Measurements from ENCODE around the gene CASZ1.

CASZ1 gene

GRCh38 chr1:10637834-10638558, 158.4 kb downstream of the CASZ1 start:
- H3K4me1 Mint-ChIP-seq (ENCODE audit: low read depth) = peaks cover 6% of the 10 kb centered on the region
- H3K4me3 Mint-ChIP-seq = peak overlapping the region; percentile 7
- no peaks in the 10 kb centered on the region for H3K9me3 Mint-ChIP-seq (ENCODE audit: low read depth)
- no peak overlapping the region for H3K27ac Mint-ChIP-seq
- H3K27me3 Mint-ChIP-seq = no peaks in the 10 kb centered on the region
- no peaks in the 10 kb centered on the region for H3K36me3 Mint-ChIP-seq

GRCh38 chr1:10637400-10637799, 159.0 kb downstream of the CASZ1 start:
- H3K27me3 Mint-ChIP-seq = no peaks in the 10 kb centered on the region
- H3K27ac Mint-ChIP-seq = no peak overlapping the region
- peaks cover 6% of the 10 kb centered on the region for H3K4me1 Mint-ChIP-seq (ENCODE audit: low read depth)
- H3K4me3 Mint-ChIP-seq = peak overlapping the region; percentile 7
- H3K36me3 Mint-ChIP-seq = no peaks in the 10 kb centered on the region
- no peaks in the 10 kb centered on the region for H3K9me3 Mint-ChIP-seq (ENCODE audit: low read depth)

DNA sequence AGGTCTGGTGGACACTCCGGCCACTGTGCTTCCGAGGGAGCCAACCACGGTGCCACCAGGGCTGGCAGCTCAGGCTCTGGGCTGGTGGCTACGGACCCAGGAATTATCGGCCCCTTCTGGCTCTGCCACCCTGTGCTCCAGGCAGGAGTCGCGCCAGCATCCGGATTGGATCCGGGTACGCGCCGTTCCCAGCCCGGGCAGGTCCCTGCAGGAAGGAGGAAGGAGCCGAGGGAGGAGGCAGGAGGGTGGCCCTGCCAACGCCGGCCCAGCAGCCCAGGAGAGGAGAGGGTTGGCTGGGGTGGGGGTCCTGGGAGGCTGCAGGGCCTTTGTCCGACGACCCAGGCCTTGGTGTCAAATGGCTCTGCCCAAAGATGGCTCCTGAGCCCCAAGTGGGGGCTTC, 160.5 kb downstream of the CASZ1 start:
- H3K36me3 Mint-ChIP-seq = no peaks in the 10 kb centered on the region
- no peak overlapping the region for H3K4me3 Mint-ChIP-seq
- no peaks in the 10 kb centered on the region for H3K27me3 Mint-ChIP-seq

GRCh38 chr1:10635085-10635896, 161.2 kb downstream of the CASZ1 start:
- no peaks in the 10 kb centered on the region for H3K27me3 Mint-ChIP-seq
- peaks cover 6% of the 10 kb centered on the region for H3K4me1 Mint-ChIP-seq (ENCODE audit: low read depth)
- H3K9me3 Mint-ChIP-seq (ENCODE audit: low read depth) = no peaks in the 10 kb centered on the region
- H3K36me3 Mint-ChIP-seq = peaks cover 2% of the 10 kb centered on the region
- H3K27ac Mint-ChIP-seq = no peak overlapping the region
- no peak overlapping the region for H3K4me3 Mint-ChIP-seq

More for the DNA sequence above, 160.5 kb downstream of the CASZ1 start:
- H3K27ac Mint-ChIP-seq = no peak overlapping the region
- no peaks in the 10 kb centered on the region for H3K9me3 Mint-ChIP-seq (ENCODE audit: low read depth)
- peaks cover 6% of the 10 kb centered on the region for H3K4me1 Mint-ChIP-seq (ENCODE audit: low read depth)

- H3K36me3 Mint-ChIP-seq = peaks cover 2% of the 10 kb centered on the region
- H3K4me1 Mint-ChIP-seq (ENCODE audit: low read depth) = peaks cover 6% of the 10 kb centered on the region
- H3K9me3 Mint-ChIP-seq (ENCODE audit: low read depth) = no peaks in the 10 kb centered on the region
- no peak overlapping the region for H3K4me3 Mint-ChIP-seq
- H3K27me3 Mint-ChIP-seq = no peaks in the 10 kb centered on the region
- no peak overlapping the region for H3K27ac Mint-ChIP-seq
Measured at GRCh38 chr1:10634428-10635084, 161.9 kb downstream of the CASZ1 start.

GRCh38 chr1:10634075-10634427, 162.4 kb downstream of the CASZ1 start:
- H3K4me1 Mint-ChIP-seq (ENCODE audit: low read depth) = peaks cover 6% of the 10 kb centered on the region
- H3K4me3 Mint-ChIP-seq = no peak overlapping the region
- H3K36me3 Mint-ChIP-seq = peaks cover 2% of the 10 kb centered on the region
- no peak overlapping the region for H3K27ac Mint-ChIP-seq
- no peaks in the 10 kb centered on the region for H3K27me3 Mint-ChIP-seq
- no peaks in the 10 kb centered on the region for H3K9me3 Mint-ChIP-seq (ENCODE audit: low read depth)

GRCh38 chr1:10633416-10633815, 163.0 kb downstream of the CASZ1 start:
- no peaks in the 10 kb centered on the region for H3K9me3 Mint-ChIP-seq (ENCODE audit: low read depth)
- no peak overlapping the region for H3K27ac Mint-ChIP-seq
- peaks cover 6% of the 10 kb centered on the region for H3K4me1 Mint-ChIP-seq (ENCODE audit: low read depth)

DNA sequence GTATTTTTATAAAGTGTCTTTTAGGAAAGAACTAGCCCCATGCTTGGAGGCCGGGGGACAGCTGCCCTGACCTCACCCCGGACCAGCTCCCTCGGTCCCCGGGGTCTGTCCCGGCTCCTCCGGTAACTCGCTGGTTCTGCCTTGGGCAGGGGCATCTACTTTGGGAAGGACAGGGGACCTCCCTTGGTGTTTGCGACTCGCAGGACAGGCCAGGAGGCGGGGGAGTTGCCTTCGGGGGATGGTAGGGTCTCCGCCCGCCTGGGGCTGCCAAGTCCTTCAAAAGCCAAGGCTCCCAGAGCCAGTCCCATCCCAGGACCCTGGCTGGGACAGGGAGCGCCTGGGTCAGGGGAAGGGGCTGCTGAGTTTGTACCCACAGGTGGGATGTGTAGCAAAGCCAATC, 163.8 kb downstream of the CASZ1 start:
- no peak overlapping the region for H3K27ac Mint-ChIP-seq
- H3K36me3 Mint-ChIP-seq = peaks cover 2% of the 10 kb centered on the region
- H3K9me3 Mint-ChIP-seq (ENCODE audit: low read depth) = no peaks in the 10 kb centered on the region
- no peaks in the 10 kb centered on the region for H3K27me3 Mint-ChIP-seq
- H3K4me1 Mint-ChIP-seq (ENCODE audit: low read depth) = peaks cover 3% of the 10 kb centered on the region
- no peak overlapping the region for H3K4me3 Mint-ChIP-seq

More at GRCh38 chr1:10633416-10633815, 163.0 kb downstream of the CASZ1 start:
- Mint-ChIP-seq H3K4me3 (no peak overlapping the region), H3K27me3 (no peaks in the 10 kb centered on the region), H3K36me3 (peaks cover 2% of the 10 kb centered on the region)

DNA sequence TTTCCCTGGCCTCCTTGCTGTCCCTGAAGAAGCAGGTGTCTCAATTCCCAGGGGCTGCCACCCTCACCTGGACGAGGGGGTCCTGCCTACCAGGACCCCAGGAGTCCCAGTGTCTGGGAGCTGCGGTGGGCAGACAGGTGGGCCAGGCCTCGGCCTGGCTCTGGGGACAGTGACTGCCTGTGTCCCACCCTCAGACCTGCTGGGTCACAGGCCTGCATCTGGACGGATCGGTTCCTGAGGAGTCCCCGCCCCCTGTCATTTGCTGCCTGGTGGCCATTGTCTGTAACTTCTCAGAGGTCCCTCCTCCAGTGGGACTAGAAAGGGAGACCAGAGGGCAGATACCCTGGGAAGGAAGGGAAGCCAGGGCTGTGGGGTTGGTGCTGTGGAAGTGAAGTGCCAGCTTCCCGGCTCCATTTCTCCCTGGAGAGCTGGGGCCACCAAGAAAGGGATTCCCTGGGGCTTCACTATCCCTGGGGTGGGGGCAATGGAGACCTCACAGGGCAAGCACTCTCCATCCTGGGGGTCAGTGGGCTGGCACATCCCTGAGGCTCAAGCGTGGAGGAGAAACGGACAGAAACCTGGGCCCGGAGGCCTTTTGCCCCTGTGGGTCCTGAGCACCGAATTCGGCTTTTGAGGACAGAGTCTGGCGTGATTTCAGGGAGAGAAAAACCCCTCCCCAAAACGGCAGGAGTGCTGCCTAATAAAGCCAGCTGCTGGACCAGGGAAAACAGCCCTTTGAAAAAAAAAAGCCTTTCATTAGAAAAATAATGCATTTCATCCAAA, 164.4 kb downstream of the CASZ1 start:
- Mint-ChIP-seq H3K27me3 (no peaks in the 10 kb centered on the region), H3K9me3 (ENCODE audit: low read depth) (no peaks in the 10 kb centered on the region), H3K4me1 (ENCODE audit: low read depth) (no peaks in the 10 kb centered on the region), H3K4me3 (no peak overlapping the region), H3K27ac (no peak overlapping the region), H3K36me3 (peaks cover 2% of the 10 kb centered on the region)

DNA sequence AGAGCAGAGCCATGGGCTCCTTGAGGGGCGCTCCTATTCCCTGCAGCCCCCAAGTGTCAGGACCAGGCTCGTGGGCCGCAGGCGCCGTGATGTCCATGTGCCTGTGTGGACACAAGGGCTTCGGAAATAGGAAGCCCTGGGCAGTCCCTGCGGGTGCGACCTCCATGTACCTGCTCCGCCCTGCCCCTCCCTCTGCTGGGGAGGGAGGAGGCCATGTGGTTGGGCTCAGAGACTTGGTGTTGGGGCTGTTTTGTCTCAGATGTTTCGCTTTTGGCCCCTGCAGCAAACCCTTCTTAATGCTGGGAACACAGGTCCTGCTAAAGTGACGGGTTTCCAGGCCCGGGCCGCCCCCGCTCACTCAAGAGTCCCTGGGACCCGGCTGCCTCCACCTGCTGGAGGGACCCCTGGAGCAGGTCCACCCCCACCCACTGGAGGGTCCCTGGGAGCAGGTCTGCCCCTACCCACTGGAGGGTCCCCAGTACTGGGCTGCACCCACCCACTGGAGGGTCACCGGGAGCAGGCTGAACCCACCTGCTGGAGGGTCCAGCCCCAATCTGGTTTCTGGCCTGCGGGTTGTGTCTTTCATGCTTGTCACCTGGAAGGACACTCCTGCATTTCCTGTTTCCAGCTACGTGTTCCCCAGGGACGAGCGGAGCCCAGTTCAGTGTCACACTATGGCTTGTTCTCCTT, 165.2 kb downstream of the CASZ1 start:
- Mint-ChIP-seq H3K9me3 (ENCODE audit: low read depth) (no peaks in the 10 kb centered on the region), H3K27ac (no peak overlapping the region), H3K27me3 (no peaks in the 10 kb centered on the region), H3K4me3 (no peak overlapping the region), H3K36me3 (peaks cover 2% of the 10 kb centered on the region), H3K4me1 (ENCODE audit: low read depth) (no peaks in the 10 kb centered on the region)

DNA sequence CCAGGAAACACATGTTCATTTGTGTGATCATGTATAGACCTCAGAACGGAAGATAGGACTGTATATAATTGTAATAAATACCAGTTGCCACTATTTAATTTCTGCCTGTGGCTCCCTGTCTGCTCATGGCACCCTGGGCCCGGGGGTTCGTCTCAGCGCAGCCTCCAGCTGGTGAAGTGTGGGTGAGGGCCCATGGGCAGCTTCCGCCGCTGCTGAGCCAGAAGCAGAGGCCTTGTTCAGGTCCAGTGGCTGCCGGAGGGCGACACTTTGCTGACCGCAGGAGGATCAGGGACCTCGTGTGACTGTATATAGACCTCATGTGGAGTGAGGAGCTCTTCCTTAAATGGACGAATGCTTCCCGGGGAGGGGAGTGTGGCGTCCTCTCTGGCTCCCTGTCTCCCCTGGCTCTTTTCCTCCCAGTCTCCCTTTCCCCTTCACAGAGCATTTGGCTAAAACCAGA, 165.8 kb downstream of the CASZ1 start:
- Mint-ChIP-seq H3K36me3 (peaks cover 2% of the 10 kb centered on the region), H3K9me3 (ENCODE audit: low read depth) (no peaks in the 10 kb centered on the region), H3K27ac (no peak overlapping the region), H3K4me3 (no peak overlapping the region), H3K27me3 (no peaks in the 10 kb centered on the region), H3K4me1 (ENCODE audit: low read depth) (no peaks in the 10 kb centered on the region)

GRCh38 chr1:10629816-10630571, 166.5 kb downstream of the CASZ1 start:
- Mint-ChIP-seq H3K27ac (no peak overlapping the region), H3K9me3 (ENCODE audit: low read depth) (no peaks in the 10 kb centered on the region), H3K4me3 (no peak overlapping the region), H3K4me1 (ENCODE audit: low read depth) (no peaks in the 10 kb centered on the region), H3K27me3 (no peaks in the 10 kb centered on the region), H3K36me3 (peaks cover 2% of the 10 kb centered on the region)

GRCh38 chr1:10629091-10629815, 167.2 kb downstream of the CASZ1 start:
- H3K36me3 Mint-ChIP-seq = peaks cover 2% of the 10 kb centered on the region
- H3K9me3 Mint-ChIP-seq (ENCODE audit: low read depth) = no peaks in the 10 kb centered on the region
- H3K4me3 Mint-ChIP-seq = no peak overlapping the region
- H3K27me3 Mint-ChIP-seq = no peaks in the 10 kb centered on the region
- no peaks in the 10 kb centered on the region for H3K4me1 Mint-ChIP-seq (ENCODE audit: low read depth)
- H3K27ac Mint-ChIP-seq = no peak overlapping the region

Measured in activated naive CD8-positive, alpha-beta T cell (primary cell).